ENCODE results near the gene CACNA2D4. TPM values are rescaled to one million over a fixed set of nuclear protein-coding genes. Genes with fewer than 3 reads are reported as not detected.

Gene CACNA2D4
- total and polyA plus RNA-seq, 12 donors: 0.54 to 9.1 (median 3.1) TPM

- WGBS, 4 donors: 58 to 83% (median 71%) methylated on average over 3 of the region's 3 CpGs
Measured at GRCh38 chr12:1855241-1855640, 63.2 kb downstream of the CACNA2D4 start.

DNA sequence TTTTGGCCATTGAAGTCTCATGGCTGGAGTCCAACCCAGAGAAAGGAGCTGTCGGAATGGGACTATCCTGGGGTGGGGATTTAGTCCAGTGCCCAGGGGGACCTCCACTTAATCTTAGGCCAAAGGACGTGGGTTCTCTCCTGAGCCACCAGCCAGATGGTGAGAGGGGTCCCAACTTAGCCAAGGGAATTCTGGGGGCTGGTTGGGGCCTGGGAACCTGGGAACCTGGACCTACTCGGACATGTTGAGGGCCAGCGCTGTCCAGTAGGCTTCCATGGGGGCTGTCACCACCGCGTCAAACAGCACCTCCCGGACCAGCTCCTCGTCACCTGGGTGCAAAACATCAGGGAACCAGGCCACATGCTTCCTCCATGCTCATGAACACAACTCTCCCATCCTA is 64.7 kb downstream of the CACNA2D4 start:
- no peaks in the 10 kb centered on the region for H3K36me3 ChIP-seq (replicated peaks in 1 of 2)
- H3K4me3 ChIP-seq: no peak overlapping the region
- no peaks in the 10 kb centered on the region for H3K27me3 ChIP-seq
- peaks cover 0 to 10% (median 0%) of the 10 kb centered on the region in 3 donors for H3K9me3 ChIP-seq (replicated peaks in 1 of 3)
- intact Hi-C loops (cut with DNase I): no loop called here
- 87 to 94% (median 89%) methylated on average over 7 to 8 of the region's 8 CpGs for WGBS, 4 donors
- H3K27ac ChIP-seq: no peak overlapping the region
- TF ChIP-seq, protein P1, sequence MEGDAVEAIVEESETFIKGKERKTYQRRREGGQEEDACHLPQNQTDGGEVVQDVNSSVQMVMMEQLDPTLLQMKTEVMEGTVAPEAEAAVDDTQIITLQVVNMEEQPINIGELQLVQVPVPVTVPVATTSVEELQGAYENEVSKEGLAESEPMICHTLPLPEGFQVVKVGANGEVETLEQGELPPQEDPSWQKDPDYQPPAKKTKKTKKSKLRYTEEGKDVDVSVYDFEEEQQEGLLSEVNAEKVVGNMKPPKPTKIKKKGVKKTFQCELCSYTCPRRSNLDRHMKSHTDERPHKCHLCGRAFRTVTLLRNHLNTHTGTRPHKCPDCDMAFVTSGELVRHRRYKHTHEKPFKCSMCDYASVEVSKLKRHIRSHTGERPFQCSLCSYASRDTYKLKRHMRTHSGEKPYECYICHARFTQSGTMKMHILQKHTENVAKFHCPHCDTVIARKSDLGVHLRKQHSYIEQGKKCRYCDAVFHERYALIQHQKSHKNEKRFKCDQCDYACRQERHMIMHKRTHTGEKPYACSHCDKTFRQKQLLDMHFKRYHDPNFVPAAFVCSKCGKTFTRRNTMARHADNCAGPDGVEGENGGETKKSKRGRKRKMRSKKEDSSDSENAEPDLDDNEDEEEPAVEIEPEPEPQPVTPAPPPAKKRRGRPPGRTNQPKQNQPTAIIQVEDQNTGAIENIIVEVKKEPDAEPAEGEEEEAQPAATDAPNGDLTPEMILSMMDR (IDR thresholded peaks at IDR 0.05): no peak
- no peak for TF ChIP-seq POLR2A (IDR thresholded peaks at IDR 0.05)
- no peak for DNase-seq
- no peaks in the 10 kb centered on the region for H3K4me1 ChIP-seq (replicated peaks in 1 of 2)

More at GRCh38 chr12:1855241-1855640, 63.2 kb downstream of the CACNA2D4 start:
- H3K27ac ChIP-seq: no peak overlapping the region
- H3K4me1 ChIP-seq (replicated peaks in 1 of 2): no peaks in the 10 kb centered on the region
- no peaks in the 10 kb centered on the region for H3K36me3 ChIP-seq (replicated peaks in 1 of 2)
- no peaks in the 10 kb centered on the region for H3K27me3 ChIP-seq
- no peak for DNase-seq
- intact Hi-C loops (cut with DNase I): no loop called here
- peaks cover 0 to 10% (median 0%) of the 10 kb centered on the region in 3 donors for H3K9me3 ChIP-seq (replicated peaks in 1 of 3)
- no peak overlapping the region for H3K4me3 ChIP-seq
- TF ChIP-seq, protein P1 (IDR thresholded peaks at IDR 0.05): no peak
- TF ChIP-seq POLR2A (IDR thresholded peaks at IDR 0.05): no peak

DNA sequence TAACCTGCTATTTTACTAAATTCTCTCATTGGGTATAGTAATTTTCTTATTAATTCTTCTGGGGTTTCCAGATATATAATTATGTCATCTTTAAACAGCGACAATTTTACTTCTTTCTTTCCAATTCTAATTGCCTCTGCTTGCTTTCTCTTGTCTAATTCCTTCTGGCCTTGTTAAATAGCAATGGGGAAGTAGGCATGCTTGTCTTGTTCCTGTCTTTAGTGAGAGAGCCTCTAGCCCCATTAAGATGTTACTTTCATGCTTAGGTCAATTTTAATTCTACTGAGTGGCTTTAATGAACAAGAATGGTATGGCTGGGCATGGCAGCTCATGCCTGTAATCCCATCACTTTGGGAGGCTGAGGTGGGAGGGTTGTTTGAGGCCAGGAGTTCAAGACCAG is 66.4 kb downstream of the CACNA2D4 start:
- no peak for DNase-seq
- intact Hi-C loops (cut with DNase I): no loop called here
- H3K27me3 ChIP-seq: no peaks in the 10 kb centered on the region
- WGBS, 4 donors: 78 to 89% (median 86%) methylated on average over 1 of the region's 1 CpG
- H3K4me3 ChIP-seq: no peak overlapping the region
- no peaks in the 10 kb centered on the region for H3K36me3 ChIP-seq (replicated peaks in 1 of 2)
- no peak overlapping the region for H3K27ac ChIP-seq
- H3K9me3 ChIP-seq (replicated peaks in 1 of 3): peaks cover 0 to 10% (median 0%) of the 10 kb centered on the region in 3 donors
- TF ChIP-seq, protein P1 (IDR thresholded peaks at IDR 0.05): no peak
- no peak for TF ChIP-seq POLR2A (IDR thresholded peaks at IDR 0.05)
- no peaks in the 10 kb centered on the region for H3K4me1 ChIP-seq (replicated peaks in 1 of 2)

DNA sequence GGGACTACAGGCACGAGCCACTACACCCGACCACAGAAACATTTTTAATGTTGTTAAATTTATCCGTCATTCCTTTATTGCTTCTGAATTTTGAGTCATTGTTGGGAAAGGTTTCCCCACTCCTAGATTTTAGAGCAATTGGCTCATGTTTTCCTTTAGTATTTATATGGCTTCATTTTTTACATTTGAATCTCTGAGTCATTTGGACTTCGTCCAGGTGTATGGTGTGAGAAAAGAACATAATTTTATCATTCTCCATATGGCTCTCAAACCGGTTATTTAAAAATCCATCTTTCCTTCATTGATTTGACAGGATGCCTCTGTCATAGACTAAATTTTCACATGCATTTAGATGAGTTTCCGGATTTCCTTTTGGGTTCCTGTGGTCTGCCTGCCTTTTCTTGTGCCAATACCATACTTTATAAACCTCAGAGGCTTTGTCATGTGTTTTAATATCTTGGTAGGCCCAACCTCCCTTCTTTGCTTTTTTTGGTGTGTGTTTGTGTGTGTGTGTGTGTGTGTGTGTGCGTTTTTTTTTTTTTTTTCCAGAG is 67.2 kb downstream of the CACNA2D4 start:
- no peak for DNase-seq
- H3K27ac ChIP-seq: no peak overlapping the region
- no peak overlapping the region for H3K4me3 ChIP-seq
- peaks cover 0 to 10% (median 0%) of the 10 kb centered on the region in 3 donors for H3K9me3 ChIP-seq (replicated peaks in 1 of 3)
- 68 to 73% (median 70%) methylated on average over 7 of the region's 7 CpGs for WGBS, 4 donors
- intact Hi-C loops (cut with DNase I): no loop called here
- no peak for TF ChIP-seq POLR2A (IDR thresholded peaks at IDR 0.05)
- TF ChIP-seq, protein P1 (IDR thresholded peaks at IDR 0.05): no peak
- H3K36me3 ChIP-seq (replicated peaks in 1 of 2): no peaks in the 10 kb centered on the region
- H3K4me1 ChIP-seq (replicated peaks in 1 of 2): no peaks in the 10 kb centered on the region
- H3K27me3 ChIP-seq: no peaks in the 10 kb centered on the region

Data from adrenal gland (tissue), 12 donors.